ENCODE measurements around the gene PDS5B. TPM values are rescaled to one million over a fixed set of nuclear protein-coding genes. Genes with fewer than 3 reads are reported as not detected.
"Not testable (repeated sequence)": the region's sequence is repeated elsewhere in the genome, so short reads cannot be mapped to it uniquely, and the experiment has no call there.

The PDS5B gene
- polyA plus RNA-seq, 3 donors from 2014 or later: 29.3 to 49.2 (median 48.1) TPM

DNA sequence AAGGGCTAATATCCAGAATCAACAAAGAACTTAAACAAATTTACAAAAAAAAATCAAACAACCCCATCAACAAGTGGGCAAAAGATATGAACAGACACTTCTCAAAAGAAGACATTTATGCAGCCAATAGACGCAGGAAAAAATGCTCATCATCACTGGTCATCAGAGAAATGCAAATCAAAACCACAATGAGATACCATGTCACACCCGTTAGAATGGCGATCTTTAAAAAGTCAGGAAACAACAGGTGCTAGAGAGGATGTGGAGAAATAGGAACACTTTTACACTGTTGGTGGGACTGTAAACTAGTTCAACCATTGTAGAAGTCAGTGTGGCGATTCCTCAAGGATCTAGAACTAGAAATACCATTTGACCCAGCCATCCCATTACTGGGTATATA lies 10.6 kb upstream of the PDS5B start:
- peaks cover 3 to 11% (median 6%) of the 10 kb centered on the region in 3 donors for H3K36me3 Mint-ChIP-seq
- not testable (repeated sequence) for H3K27ac Mint-ChIP-seq; DNase-seq; H3K4me1 Mint-ChIP-seq; H3K27me3 Mint-ChIP-seq (ENCODE audit: low read depth in 3 of 3); H3K4me3 Mint-ChIP-seq
- H3K9me3 Mint-ChIP-seq: peaks cover 0 to 13% (median 4%) of the 10 kb centered on the region in 6 donors

DNA sequence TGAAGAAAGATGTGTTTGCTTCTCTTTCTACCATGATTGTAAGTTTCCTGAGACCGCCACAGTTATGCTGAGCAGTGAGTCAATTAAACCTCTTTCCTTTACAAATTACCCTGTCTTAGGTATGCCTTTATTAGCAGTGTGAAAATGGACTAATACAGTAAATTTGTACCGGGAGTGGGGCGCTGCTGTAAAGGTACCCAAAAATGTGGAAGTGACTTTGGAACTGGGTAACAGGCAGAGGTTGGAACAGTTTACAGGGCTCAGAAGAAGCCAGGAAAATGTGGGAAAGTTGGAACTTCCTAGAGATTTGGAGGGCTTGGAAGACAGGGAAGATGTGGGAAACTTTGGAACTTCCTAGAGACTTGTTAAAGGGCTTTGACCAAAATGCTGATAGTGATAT lies 9.2 kb upstream of the PDS5B start:
- Mint-ChIP-seq H3K27me3 (ENCODE audit: low read depth in 3 of 3) (peaks cover 0 to 1% (median 0%) of the 10 kb centered on the region in 3 donors), H3K4me1 (no peaks in the 10 kb centered on the region), H3K36me3 (peaks cover 3 to 11% (median 6%) of the 10 kb centered on the region in 3 donors), H3K4me3 (no peak overlapping the region), H3K9me3 (peaks cover 0 to 13% (median 4%) of the 10 kb centered on the region in 6 donors), H3K27ac (no peak overlapping the region)
- no peak for DNase-seq

DNA sequence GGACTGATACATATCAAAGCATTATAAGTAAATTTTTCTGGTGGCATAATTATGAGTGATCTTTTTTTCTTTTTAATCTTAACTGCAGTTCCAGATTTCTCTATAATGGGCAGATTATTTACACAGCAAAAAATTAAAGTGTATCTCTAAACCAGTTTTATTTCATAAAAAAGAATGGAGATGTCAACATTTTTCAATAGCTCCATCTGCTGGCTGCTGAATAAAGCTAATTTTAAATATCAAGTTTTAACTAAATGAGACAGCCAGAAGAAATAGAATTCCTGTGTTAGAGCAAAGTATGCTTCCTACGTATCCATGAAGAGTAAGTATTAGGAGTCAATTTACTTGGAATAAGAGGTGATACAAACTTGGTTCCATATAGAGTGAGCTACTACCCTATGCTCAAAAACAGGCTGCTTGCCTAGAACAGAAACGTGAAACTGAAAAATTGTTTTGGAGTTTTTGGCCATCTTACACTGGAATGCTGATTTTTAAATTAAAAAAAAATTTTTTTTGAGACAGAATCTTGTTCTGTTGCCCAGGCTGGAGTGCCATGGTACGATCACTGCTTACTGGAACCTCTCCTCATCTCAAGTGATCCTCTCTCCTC lies 5.0 kb upstream of the PDS5B start:
- Mint-ChIP-seq H3K27ac (no peak overlapping the region), H3K36me3 (peaks cover 3 to 11% (median 6%) of the 10 kb centered on the region in 3 donors), H3K27me3 (ENCODE audit: low read depth in 3 of 3) (peaks cover 6 to 9% (median 8%) of the 10 kb centered on the region in 3 donors), H3K4me1 (peaks cover 6 to 12% of the 10 kb centered on the region in 2 donors), H3K4me3 (no peak overlapping the region), H3K9me3 (peaks cover 0 to 10% (median 4%) of the 10 kb centered on the region in 6 donors)
- DNase-seq: peak in 1 of 3 donors; percentile 16

DNA sequence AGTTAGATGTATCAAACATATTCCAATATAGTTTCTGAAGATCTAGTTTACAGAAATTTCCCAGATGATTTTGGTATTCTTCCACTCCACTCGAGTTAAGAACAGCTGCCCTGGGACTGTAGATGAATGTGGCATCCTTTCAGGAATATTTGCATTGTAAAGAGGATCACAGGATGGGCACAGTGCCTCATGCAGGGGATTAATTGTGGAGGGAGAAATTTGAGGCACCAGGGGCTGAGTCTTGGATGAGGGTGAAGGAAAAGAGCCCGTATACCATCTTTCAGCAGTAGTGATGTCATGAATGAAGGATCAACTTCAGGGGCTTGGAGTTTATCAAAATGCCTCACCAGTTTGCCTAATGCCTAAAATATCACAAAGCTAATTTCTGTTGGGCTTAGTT lies 4.0 kb upstream of the PDS5B start:
- H3K4me1 Mint-ChIP-seq: peaks cover 6 to 12% of the 10 kb centered on the region in 2 donors
- peaks cover 0 to 3% (median under 1%) of the 10 kb centered on the region in 6 donors for H3K9me3 Mint-ChIP-seq
- no peak for DNase-seq
- H3K27ac Mint-ChIP-seq: no peak overlapping the region
- peaks cover 8 to 13% (median 13%) of the 10 kb centered on the region in 3 donors for H3K27me3 Mint-ChIP-seq (ENCODE audit: low read depth in 3 of 3)
- H3K36me3 Mint-ChIP-seq: peaks cover 0 to 3% (median 0%) of the 10 kb centered on the region in 3 donors
- H3K4me3 Mint-ChIP-seq: no peak overlapping the region

DNA sequence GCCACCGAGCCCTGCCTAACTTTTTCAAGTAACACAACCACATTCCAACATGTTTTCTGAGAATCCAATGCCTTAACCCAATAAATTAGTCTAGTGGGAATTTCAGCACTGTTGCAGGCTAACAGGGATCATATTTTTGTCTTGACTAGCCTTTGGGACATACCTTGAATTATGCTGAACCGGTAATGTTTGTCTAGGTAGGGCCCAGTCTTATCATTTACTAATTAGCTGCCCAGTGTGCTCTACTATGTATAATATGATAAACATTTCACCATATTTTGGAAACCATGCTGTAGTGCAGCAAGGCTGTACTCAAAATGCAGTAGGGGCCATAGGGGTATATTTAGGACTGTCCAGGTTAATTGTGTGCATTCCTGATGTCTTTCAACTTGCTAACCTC lies 3.3 kb upstream of the PDS5B start:
- Mint-ChIP-seq H3K4me3 (no peak overlapping the region), H3K4me1 (peaks cover 13 to 19% of the 10 kb centered on the region in 2 donors), H3K27ac (no peak overlapping the region), H3K9me3 (peaks cover 0 to 2% (median 0%) of the 10 kb centered on the region in 6 donors), H3K36me3 (no peaks in the 10 kb centered on the region), H3K27me3 (ENCODE audit: low read depth in 3 of 3) (peaks cover 8 to 17% (median 17%) of the 10 kb centered on the region in 3 donors)
- DNase-seq: no peak

DNA sequence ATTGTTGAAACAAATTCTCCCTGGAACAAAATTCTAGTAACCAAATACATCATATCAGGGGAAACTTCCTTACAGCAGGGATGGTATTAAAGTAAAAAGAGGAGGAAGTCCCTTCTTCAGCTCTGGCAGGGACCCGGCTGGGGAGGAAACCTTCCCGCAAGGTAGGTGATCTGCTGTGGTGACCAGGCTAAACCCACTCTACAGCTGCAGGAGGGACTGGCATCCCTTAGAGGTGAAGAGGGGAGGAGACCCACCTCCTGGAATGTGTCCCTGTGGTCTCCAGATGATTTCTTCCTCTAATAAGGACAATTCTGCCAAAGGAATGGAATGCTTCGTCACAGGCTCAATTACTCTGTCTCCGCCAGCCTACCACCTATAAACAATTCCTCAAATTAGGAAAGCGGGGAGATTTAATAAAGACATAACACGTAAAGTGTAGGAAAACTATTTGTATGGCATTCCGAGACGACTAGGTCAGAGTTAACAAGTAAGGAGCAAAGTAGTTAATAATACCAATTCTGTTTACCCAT lies 637 bp upstream of the PDS5B start:
- peaks cover 0 to 2% (median 0%) of the 10 kb centered on the region in 6 donors for H3K9me3 Mint-ChIP-seq
- peak overlapping the region; percentile 88 to 95 (median 91) for H3K4me3 Mint-ChIP-seq

DNA sequence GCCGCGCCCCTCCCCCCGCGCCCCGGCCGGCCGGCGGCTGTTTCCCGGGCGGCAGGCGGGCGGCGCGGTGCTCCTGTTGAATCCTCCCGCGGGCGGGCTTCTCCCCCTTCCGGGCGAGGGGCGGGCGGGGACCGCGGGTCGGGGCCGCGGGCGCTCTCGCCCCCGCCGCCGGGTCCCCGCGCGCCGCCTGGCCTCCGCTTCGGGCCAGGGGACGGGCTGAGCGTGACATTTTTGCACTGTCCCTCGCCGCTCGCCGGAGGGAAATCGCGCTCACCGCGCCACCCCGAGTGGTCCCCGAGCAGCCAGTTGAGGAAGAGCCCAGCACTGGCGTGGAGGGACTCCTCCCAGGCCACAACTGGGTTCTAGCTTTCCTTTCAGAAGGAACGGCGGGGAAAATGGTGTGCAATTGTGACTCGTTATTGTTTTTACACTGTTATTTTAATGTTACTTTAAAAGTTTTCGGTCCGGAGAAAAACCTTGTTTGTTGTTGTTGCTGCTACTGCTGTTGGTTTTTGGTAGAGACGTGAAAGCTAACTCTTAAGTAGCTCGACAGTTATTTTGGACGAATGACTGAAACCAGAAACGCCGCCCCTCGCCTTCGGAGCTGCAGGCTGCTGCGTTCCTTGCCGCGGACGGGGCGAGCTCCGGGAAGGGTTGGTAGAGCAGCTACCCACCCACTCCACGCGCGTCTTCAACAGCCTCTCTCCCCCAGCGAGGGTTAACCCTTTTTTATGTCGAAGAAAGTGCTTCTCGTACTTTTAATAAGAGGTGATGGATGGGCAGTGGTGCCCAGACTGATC lies 959 bp downstream of the PDS5B start:
- Mint-ChIP-seq H3K36me3 (no peaks in the 10 kb centered on the region), H3K27me3 (ENCODE audit: low read depth in 3 of 3) (peaks cover 8 to 20% (median 17%) of the 10 kb centered on the region in 3 donors), H3K4me3 (peak overlapping the region; percentile 90 to 98 (median 96)), H3K4me1 (peaks cover 39 to 56% of the 10 kb centered on the region in 2 donors), H3K27ac (peak overlapping the region; percentile 88 to 97 (median 94)), H3K9me3 (peaks cover 0 to 2% (median 0%) of the 10 kb centered on the region in 6 donors)
- peak; percentile 62 to 68 (median 66) for DNase-seq

More for the DNA sequence above, 637 bp upstream of the PDS5B start:
- Mint-ChIP-seq H3K4me1 (peaks cover 37 to 45% of the 10 kb centered on the region in 2 donors), H3K27me3 (ENCODE audit: low read depth in 3 of 3) (peaks cover 8 to 20% (median 17%) of the 10 kb centered on the region in 3 donors), H3K27ac (peak overlapping the region; percentile 82 to 95 (median 90)), H3K36me3 (no peaks in the 10 kb centered on the region)
- DNase-seq: no peak

DNA sequence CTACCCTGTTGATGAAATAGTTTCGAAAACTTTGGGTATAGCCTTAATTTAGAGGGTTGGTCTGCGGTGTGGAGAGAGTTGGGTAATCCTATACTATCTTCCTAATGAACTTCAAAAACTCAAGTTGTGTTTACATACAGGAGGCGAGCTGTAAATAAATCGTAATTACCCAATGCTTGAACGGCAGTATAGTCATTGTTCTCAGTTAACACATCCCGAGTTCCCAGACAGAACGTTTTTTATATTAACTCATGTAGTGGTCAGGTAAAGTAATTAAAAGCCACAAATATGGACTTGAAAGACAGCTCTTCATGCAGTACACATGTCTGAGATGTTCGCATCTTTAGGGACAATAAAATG lies 1.5 kb downstream of the PDS5B start:
- peak overlapping the region; percentile 88 to 97 (median 94) for H3K27ac Mint-ChIP-seq
- H3K27me3 Mint-ChIP-seq (ENCODE audit: low read depth in 3 of 3): peaks cover 7 to 20% (median 17%) of the 10 kb centered on the region in 3 donors
- no peak for DNase-seq
- H3K4me3 Mint-ChIP-seq: peak overlapping the region; percentile 90 to 98 (median 96)
- H3K9me3 Mint-ChIP-seq: peaks cover 0 to 2% (median 0%) of the 10 kb centered on the region in 6 donors
- H3K36me3 Mint-ChIP-seq: no peaks in the 10 kb centered on the region
- peaks cover 44 to 62% of the 10 kb centered on the region in 2 donors for H3K4me1 Mint-ChIP-seq

DNA sequence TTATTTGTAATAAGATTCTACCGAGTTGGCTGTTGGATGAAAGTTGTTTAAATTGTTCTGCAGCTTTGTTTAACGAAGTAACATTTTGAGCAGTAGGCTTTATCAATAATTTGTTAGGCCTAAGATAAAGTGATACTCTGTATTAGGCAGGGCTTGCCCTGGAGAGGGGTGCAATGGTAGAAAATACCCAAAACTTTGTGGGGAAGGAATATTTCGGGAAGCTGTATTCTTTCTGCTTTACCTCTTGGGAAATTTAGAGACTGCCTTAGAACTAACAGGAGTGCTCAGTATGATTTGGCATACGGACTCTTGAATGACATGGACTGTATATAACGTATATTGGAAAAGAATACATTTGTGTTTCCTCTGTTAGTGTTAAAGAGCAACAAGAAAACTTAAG lies 2.5 kb downstream of the PDS5B start:
- DNase-seq: no peak
- Mint-ChIP-seq H3K4me1 (peaks cover 47 to 69% of the 10 kb centered on the region in 2 donors), H3K27ac (peak overlapping the region in 3 of 6 donors; percentile 7 to 76 (median 66)), H3K36me3 (no peaks in the 10 kb centered on the region), H3K9me3 (peaks cover 0 to 2% (median 0%) of the 10 kb centered on the region in 6 donors), H3K27me3 (ENCODE audit: low read depth in 3 of 3) (peaks cover 7 to 20% (median 17%) of the 10 kb centered on the region in 3 donors), H3K4me3 (peak overlapping the region; percentile 67 to 98 (median 77))

DNA sequence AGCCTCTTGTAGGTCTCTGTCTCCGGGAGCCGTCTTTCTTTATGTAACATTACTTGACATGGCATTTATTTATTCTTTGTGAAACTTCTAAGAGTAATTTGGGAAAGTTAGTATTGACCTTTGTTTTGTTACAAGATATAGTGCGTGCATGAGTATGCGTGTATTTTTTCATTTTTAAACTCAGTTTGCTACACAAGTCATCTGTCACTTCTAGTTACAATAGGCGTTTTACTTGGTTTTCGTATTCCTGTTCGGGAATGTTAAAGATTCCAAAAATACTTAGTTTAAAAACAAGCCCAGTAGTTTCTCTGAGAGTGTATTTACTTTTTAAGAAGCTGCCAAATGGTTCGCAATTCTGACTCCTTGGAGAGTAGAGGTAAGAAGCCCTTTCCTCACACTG lies 3.2 kb downstream of the PDS5B start:
- no peak for DNase-seq
- Mint-ChIP-seq H3K27me3 (ENCODE audit: low read depth in 3 of 3) (peaks cover 7 to 20% (median 17%) of the 10 kb centered on the region in 3 donors), H3K4me1 (peaks cover 53 to 76% of the 10 kb centered on the region in 2 donors), H3K9me3 (peaks cover 0 to 2% (median 0%) of the 10 kb centered on the region in 6 donors), H3K4me3 (peak overlapping the region in 1 of 5 donors; percentile 67), H3K27ac (no peak overlapping the region), H3K36me3 (no peaks in the 10 kb centered on the region)

DNA sequence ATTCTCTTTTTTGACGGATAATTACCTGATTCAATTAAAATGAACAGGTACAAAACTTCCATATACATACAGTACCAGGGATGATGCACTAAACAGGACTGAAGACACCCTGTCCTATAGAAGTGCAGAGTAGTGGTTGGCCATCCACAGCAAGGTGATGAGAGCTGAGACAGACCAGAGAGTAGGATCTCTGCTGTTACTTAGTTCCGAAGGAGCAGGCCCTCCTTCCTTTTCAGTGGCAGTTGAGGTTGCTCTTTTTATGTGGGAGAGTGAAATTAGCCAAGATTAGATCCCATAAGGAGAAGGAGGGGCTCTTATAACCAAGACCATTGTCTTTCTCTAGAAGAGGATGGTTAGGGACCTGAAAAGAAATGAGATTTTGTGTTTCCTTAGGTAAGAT lies 4.0 kb downstream of the PDS5B start:
- H3K27ac Mint-ChIP-seq: no peak overlapping the region
- H3K36me3 Mint-ChIP-seq: no peaks in the 10 kb centered on the region
- H3K4me3 Mint-ChIP-seq: no peak overlapping the region
- H3K4me1 Mint-ChIP-seq: peaks cover 58 to 79% of the 10 kb centered on the region in 2 donors
- H3K9me3 Mint-ChIP-seq: peaks cover 0 to 2% (median 0%) of the 10 kb centered on the region in 6 donors
- DNase-seq: no peak
- H3K27me3 Mint-ChIP-seq (ENCODE audit: low read depth in 3 of 3): peaks cover 4 to 17% (median 16%) of the 10 kb centered on the region in 3 donors

DNA sequence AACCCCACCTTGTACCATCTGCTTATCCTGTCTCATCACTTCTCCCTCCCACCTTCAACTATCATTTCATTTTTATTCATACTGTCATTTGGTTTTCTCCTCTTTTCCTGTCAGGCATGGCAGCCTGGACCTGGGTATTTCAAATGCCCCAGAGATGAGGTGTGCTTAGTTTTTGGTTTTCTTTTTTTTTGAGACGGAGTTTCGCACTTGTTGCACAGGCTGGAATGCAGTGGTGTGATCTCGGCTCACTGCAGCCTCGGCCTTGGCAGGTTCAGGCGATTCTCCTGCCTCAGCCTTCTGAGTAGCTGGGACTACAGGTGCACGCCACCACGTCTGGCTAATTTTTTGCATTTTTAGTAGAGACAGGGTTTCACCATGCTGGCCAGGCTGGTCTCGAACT lies 5.8 kb downstream of the PDS5B start:
- H3K27me3 Mint-ChIP-seq (ENCODE audit: low read depth in 3 of 3): peaks cover 0 to 9% (median 6%) of the 10 kb centered on the region in 3 donors
- peaks cover 69 to 90% of the 10 kb centered on the region in 2 donors for H3K4me1 Mint-ChIP-seq
- DNase-seq: no peak
- peaks cover 0 to 2% (median 0%) of the 10 kb centered on the region in 6 donors for H3K9me3 Mint-ChIP-seq
- no peak overlapping the region for H3K27ac Mint-ChIP-seq
- H3K4me3 Mint-ChIP-seq: no peak overlapping the region
- H3K36me3 Mint-ChIP-seq: no peaks in the 10 kb centered on the region

DNA sequence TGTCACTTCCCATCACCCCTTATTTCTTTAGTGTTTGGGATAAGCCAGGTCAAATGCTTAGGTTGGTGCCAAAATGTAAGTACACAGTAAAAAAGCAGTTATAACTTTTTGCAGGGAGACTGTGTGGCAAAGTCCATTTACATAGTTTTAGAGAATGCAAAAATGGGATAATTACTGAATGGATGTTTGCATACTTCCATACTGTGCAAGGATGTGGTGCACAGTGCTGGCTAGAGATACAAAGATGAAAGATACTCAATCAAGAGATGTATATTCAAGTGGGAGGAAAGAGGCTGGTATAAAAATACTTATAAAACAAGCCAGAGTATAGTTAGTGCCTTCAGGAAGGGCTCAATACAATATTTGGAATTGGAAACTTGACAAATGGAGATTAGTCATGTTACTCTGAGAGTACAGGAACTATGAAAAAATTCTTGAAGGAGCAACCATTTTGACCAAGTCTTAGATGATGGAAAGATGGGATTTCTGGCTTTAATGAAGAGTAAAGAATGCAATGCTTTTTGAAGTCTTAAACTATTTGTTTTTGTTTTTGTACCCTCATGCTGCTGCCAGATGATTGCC lies 8.0 kb downstream of the PDS5B start:
- no peak for DNase-seq
- Mint-ChIP-seq H3K9me3 (no peaks in the 10 kb centered on the region), H3K27ac (peak overlapping the region in 1 of 6 donors; percentile 32), H3K4me1 (peaks cover 53 to 74% of the 10 kb centered on the region in 2 donors), H3K4me3 (no peak overlapping the region), H3K27me3 (ENCODE audit: low read depth in 3 of 3) (no peaks in the 10 kb centered on the region), H3K36me3 (no peaks in the 10 kb centered on the region)
